Calu3 (cell line): ENCODE results near the gene KCNIP4. TPM values are rescaled to one million over a fixed set of nuclear protein-coding genes. Genes with fewer than 3 reads are reported as not detected.

Source experiments
- BruUV-seq: library from RNA; stranded (reverse); fragments of 400-500 nt; replicated peaks from 2 replicates; lab custom pipeline; 2021; lab: Mats Ljungman, UMichigan
- CTCF ChIA-PET: fragments of 300-600 bp; sonication (Branson Sonifier 250); formaldehyde crosslinking; loops from one replicate; lab custom pipeline; 2022; ENCODE audit warnings: antibody characterized with exemption; lab: Charles Lee
- DNase-seq: peaks from one replicate; pipeline ENCODE4 v3.0.0; 2022
- H3K27ac Mint-ChIP-seq: one replicate; pipeline ENCODE4 v1.8.0; 2022; ENCODE audit warnings: mixed read lengths; ENCODE audit not compliant: unreplicated experiment
- H3K27me3 Mint-ChIP-seq: one replicate; pipeline ENCODE4 v1.8.0; 2022; ENCODE audit warnings: mixed read lengths; ENCODE audit not compliant: unreplicated experiment
- H3K36me3 Mint-ChIP-seq: one replicate; pipeline ENCODE4 v1.8.0; 2022; ENCODE audit warnings: mild to moderate bottlenecking, moderate library complexity, mixed read lengths; ENCODE audit not compliant: insufficient read depth, unreplicated experiment
- H3K4me1 Mint-ChIP-seq: one replicate; pipeline ENCODE4 v1.8.0; 2022; ENCODE audit warnings: mild to moderate bottlenecking, low read depth, mixed read lengths; ENCODE audit not compliant: unreplicated experiment
- H3K4me3 Mint-ChIP-seq: one replicate; pipeline ENCODE4 v1.8.0; 2022; ENCODE audit warnings: mild to moderate bottlenecking, low read depth, moderate library complexity, mixed read lengths; ENCODE audit not compliant: unreplicated experiment
- H3K9me3 Mint-ChIP-seq: one replicate; pipeline ENCODE4 v1.8.0; 2022; ENCODE audit warnings: low read depth, mixed read lengths; ENCODE audit not compliant: unreplicated experiment
- CTCF ChIP-seq: fragments of 200-600 bp; IDR thresholded peaks from one replicate; pipeline ENCODE4 v1.8.0; 2022; ENCODE audit warnings: antibody characterized with exemption; ENCODE audit not compliant: unreplicated experiment
- intact Hi-C: fragments of 100-400 bp; cut with micrococcal nuclease; formaldehyde crosslinking; loops from one replicate; pipeline ENCODE4 v1.10.0; 2022; ENCODE audit not compliant: unreplicated experiment
- total RNA-seq: library from RNA; stranded (reverse); gene quantifications from 2 replicates; pipeline ENCODE4 v1.2.3, GENCODE V29; 2022

Gene KCNIP4
- total RNA-seq, 1 experiment from 2014 or later, result not detected

- Mint-ChIP-seq H3K36me3 (no peaks in the 10 kb centered on the region), H3K27me3 (peaks cover 3% of the 10 kb centered on the region), H3K4me1 (no peaks in the 10 kb centered on the region), H3K4me3 (no peak overlapping the region), H3K27ac (no peak overlapping the region), H3K9me3 (no peaks in the 10 kb centered on the region)
- no TSS peak for BruUV-seq
- intact Hi-C loops, result no loop called here
- TF ChIP-seq CTCF, result no peak
- no peak for DNase-seq
- CTCF ChIA-PET, result no interaction called here
Measured at GRCh38 chr4:21976166-21976565, 27.6 kb upstream of the KCNIP4 start.

- TF ChIP-seq CTCF, result no peak
- Mint-ChIP-seq H3K9me3 (no peaks in the 10 kb centered on the region), H3K27ac (no peak overlapping the region), H3K27me3 (peaks cover 8% of the 10 kb centered on the region), H3K4me3 (no peak overlapping the region), H3K4me1 (no peaks in the 10 kb centered on the region), H3K36me3 (no peaks in the 10 kb centered on the region)
- intact Hi-C loops, result no loop called here
- CTCF ChIA-PET, result no interaction called here
- DNase-seq, result no peak
- BruUV-seq, result no TSS peak
Measured at GRCh38 chr4:21973850-21974249, 25.3 kb upstream of the KCNIP4 start.

- intact Hi-C loops, result no loop called here
- CTCF ChIA-PET, result no interaction called here
Measured at GRCh38 chr4:21964762-21965319, 16.3 kb upstream of the KCNIP4 start.

GRCh38 chr4:21962691-21963090 lies 14.1 kb upstream of the KCNIP4 start:
- no TSS peak for BruUV-seq
- DNase-seq, result no peak
- Mint-ChIP-seq H3K9me3 (peaks cover 6% of the 10 kb centered on the region), H3K27me3 (no peaks in the 10 kb centered on the region), H3K27ac (no peak overlapping the region), H3K36me3 (no peaks in the 10 kb centered on the region), H3K4me3 (no peak overlapping the region), H3K4me1 (no peaks in the 10 kb centered on the region)
- TF ChIP-seq CTCF, result no peak
- CTCF ChIA-PET, result no interaction called here
- intact Hi-C loops, result no loop called here

More at GRCh38 chr4:21964762-21965319, 16.3 kb upstream of the KCNIP4 start:
- H3K27ac Mint-ChIP-seq, result no peak overlapping the region
- TF ChIP-seq CTCF, result no peak
- no peaks in the 10 kb centered on the region for H3K4me1 Mint-ChIP-seq
- H3K36me3 Mint-ChIP-seq, result no peaks in the 10 kb centered on the region
- H3K4me3 Mint-ChIP-seq, result no peak overlapping the region
- BruUV-seq, result no TSS peak
- no peaks in the 10 kb centered on the region for H3K27me3 Mint-ChIP-seq
- DNase-seq, result no peak
- H3K9me3 Mint-ChIP-seq, result no peaks in the 10 kb centered on the region
